CD8-positive, alpha-beta memory T cell (primary cell): ENCODE measurements around the gene OGFOD2. TPM values are rescaled to one million over a fixed set of nuclear protein-coding genes. Genes with fewer than 3 reads are reported as not detected.

Experiments used
- CTCF ChIA-PET: fragments of 350-600 bp; sonication (Branson Sonifier 250); formaldehyde crosslinking; loops from one replicate; lab custom pipeline; 2021; ENCODE audit warnings: antibody characterized with exemption; lab: Charles Lee
- POLR2A ChIA-PET: fragments of 350-600 bp; sonication (Branson Sonifier 250); formaldehyde crosslinking; loops from one replicate; lab custom pipeline; 2021; ENCODE audit warnings: antibody characterized with exemption; lab: Charles Lee
- DNase-seq, 5 donors: peaks; one replicate each; pipeline versions ENCODE4 v3.0.0 to v3.0.0-alpha.2; 2020 to 2022; ENCODE audit warnings: mixed read lengths in 1 of 5
- H3K27ac ChIP-seq: one replicate; pipeline ENCODE4 v1.7.0; 2013; ENCODE audit warnings: low read depth, mild to moderate bottlenecking, low read length, moderate library complexity
- H3K27me3 ChIP-seq: 2 replicates; pipeline ENCODE4 v1.7.0; 2013; ENCODE audit warnings: low read length, mild to moderate bottlenecking; ENCODE audit not compliant: insufficient read depth, poor library complexity, severe bottlenecking
- H3K36me3 ChIP-seq: 2 replicates; pipeline ENCODE4 v1.7.0; 2013; ENCODE audit warnings: mild to moderate bottlenecking, low read length, moderate library complexity; ENCODE audit not compliant: insufficient read depth
- H3K4me1 ChIP-seq: 2 replicates; pipeline ENCODE4 v1.7.0; 2013; ENCODE audit warnings: mild to moderate bottlenecking, low read length, moderate library complexity; ENCODE audit not compliant: insufficient read depth
- H3K4me3 ChIP-seq: 2 replicates; pipeline ENCODE4 v1.7.0; 2013; ENCODE audit warnings: mild to moderate bottlenecking, low read length
- H3K9me3 ChIP-seq: 2 replicates; pipeline ENCODE4 v1.7.0; 2013; ENCODE audit warnings: mild to moderate bottlenecking, low read length
- H3K27ac Mint-ChIP-seq, 8 donors: one replicate each; pipeline ENCODE4 v1.8.0; 2020 to 2021; ENCODE audit warnings: mixed read lengths in 8 of 8, mild to moderate bottlenecking in 6 of 8, inconsistent platforms in 3 of 8, moderate library complexity in 3 of 8
- H3K27me3 Mint-ChIP-seq, 2 donors: one replicate each; pipeline ENCODE4 v1.8.0; 2020 to 2021; ENCODE audit warnings: mixed read lengths in 2 of 2, mild to moderate bottlenecking in 1 of 2, moderate library complexity in 1 of 2
- H3K36me3 Mint-ChIP-seq, 3 donors: one replicate each; pipeline ENCODE4 v1.8.0; 2020 to 2021; ENCODE audit warnings: mixed read lengths in 3 of 3, inconsistent platforms in 1 of 3, mild to moderate bottlenecking in 1 of 3
- H3K4me1 Mint-ChIP-seq, 3 donors: one replicate each; pipeline ENCODE4 v1.8.0; 2020 to 2021; ENCODE audit warnings: mixed read lengths in 3 of 3, inconsistent platforms in 1 of 3, mild to moderate bottlenecking in 1 of 3
- H3K4me3 Mint-ChIP-seq, 7 donors: one replicate each; pipeline ENCODE4 v1.8.0; 2020 to 2021; ENCODE audit warnings: mixed read lengths in 7 of 7, mild to moderate bottlenecking in 6 of 7, moderate library complexity in 4 of 7, inconsistent platforms in 2 of 7
- H3K9me3 Mint-ChIP-seq, 5 donors: one replicate each; pipeline ENCODE4 v1.8.0; 2020 to 2022; ENCODE audit warnings: mixed read lengths in 5 of 5, mild to moderate bottlenecking in 3 of 5, moderate library complexity in 2 of 5, inconsistent platforms in 1 of 5
- polyA plus RNA-seq: library from polyadenylated mRNA; unstranded; fragments of 300-500 nt; fragmentation: Illumina TruSeq; gene quantifications from one replicate; pipeline ENCODE4 v1.2.3, GENCODE V29; 2021
- total RNA-seq, 2 experiments: library from RNA; stranded (reverse); gene quantifications; one replicate each; pipeline ENCODE4 v1.2.3, GENCODE V29; 2021

Gene OGFOD2
- total and polyA plus RNA-seq, 3 experiments from 2014 or later: 14.9 to 29.5 (median 27.7) TPM

DNA sequence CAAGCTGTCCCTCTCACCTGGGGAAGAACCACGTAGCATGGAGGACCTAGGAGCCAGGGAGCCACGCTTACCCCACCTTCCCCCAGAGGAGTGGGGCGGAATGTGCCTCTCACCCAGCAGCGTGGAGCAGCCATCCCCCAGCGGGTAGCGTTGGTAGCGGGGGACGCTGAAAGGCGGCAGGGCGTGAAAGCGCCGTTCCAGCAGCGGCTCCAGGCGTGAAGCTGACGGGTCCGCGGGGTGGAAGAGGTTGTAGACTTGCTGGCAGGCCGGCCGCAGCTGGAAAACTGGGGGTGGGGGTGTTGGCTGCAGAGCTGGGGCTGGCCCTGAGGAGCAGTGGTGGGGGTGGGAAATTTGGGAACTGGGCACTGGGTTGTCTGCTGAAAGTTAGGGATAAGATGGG, 17.3 kb downstream of the OGFOD2 start:
- no peaks in the 10 kb centered on the region for H3K27me3 Mint-ChIP-seq
- no peak overlapping the region for H3K4me3 ChIP-seq
- H3K4me1 Mint-ChIP-seq: no peaks in the 10 kb centered on the region
- ChIA-PET POLR2A (interaction anchor here (0.6 kb wide), 1 partner anchor 99 kb away, joined by 3 read pairs; no protein-coding TSS in a partner anchor), CTCF (no interaction called here)
- peaks cover 0 to 8% (median 0%) of the 10 kb centered on the region in 3 donors for H3K36me3 Mint-ChIP-seq
- no peaks in the 10 kb centered on the region for H3K9me3 Mint-ChIP-seq
- H3K9me3 ChIP-seq: no peaks in the 10 kb centered on the region
- H3K27ac Mint-ChIP-seq: no peak overlapping the region
- DNase-seq: peak in 1 of 5 donors; percentile 22
- no peak overlapping the region for H3K27ac ChIP-seq
- H3K36me3 ChIP-seq: no peaks in the 10 kb centered on the region
- no peaks in the 10 kb centered on the region for H3K4me1 ChIP-seq
- H3K4me3 Mint-ChIP-seq: no peak overlapping the region
- no peaks in the 10 kb centered on the region for H3K27me3 ChIP-seq

DNA sequence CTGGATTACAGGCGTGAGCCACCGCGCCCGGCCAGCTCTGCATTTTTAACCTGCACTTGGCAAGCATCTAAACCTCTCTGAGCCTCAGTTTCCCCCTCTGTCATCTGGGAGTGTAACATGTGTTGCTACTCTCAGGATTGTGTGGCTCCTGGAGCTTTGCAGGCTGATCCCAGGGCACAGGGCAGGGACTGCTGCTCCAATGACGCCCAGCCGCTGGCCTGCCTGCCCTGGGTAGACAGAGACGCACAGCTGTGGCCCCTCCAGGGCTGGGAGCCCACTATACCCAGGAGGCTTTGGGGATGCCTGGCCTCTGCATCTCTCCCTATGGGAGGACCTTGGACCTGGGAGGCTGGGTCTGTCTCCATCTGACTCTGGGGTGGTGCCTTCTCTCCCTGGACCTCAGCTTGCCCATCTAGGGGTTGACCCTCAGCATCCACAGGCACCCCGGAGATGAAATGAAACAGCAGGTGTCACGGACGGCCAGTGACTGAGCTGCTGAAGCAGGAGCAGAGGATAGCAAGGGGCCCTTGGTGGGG, 19.2 kb downstream of the OGFOD2 start:
- H3K27me3 Mint-ChIP-seq: no peaks in the 10 kb centered on the region
- ChIA-PET POLR2A (no interaction called here), CTCF (interaction anchor here (1.4 kb wide), 1 partner anchor 123 kb away, joined by 3 read pairs; no protein-coding TSS in a partner anchor)
- H3K27ac ChIP-seq: no peak overlapping the region
- no peak overlapping the region for H3K4me3 ChIP-seq
- peaks cover 0 to 3% (median 0%) of the 10 kb centered on the region in 3 donors for H3K36me3 Mint-ChIP-seq
- H3K4me1 Mint-ChIP-seq: no peaks in the 10 kb centered on the region
- H3K9me3 ChIP-seq: no peaks in the 10 kb centered on the region
- no peaks in the 10 kb centered on the region for H3K4me1 ChIP-seq
- DNase-seq: peak in 1 of 5 donors; percentile 41
- peak overlapping the region in 1 of 8 donors; percentile 43 for H3K27ac Mint-ChIP-seq
- no peak overlapping the region for H3K4me3 Mint-ChIP-seq
- H3K27me3 ChIP-seq: no peaks in the 10 kb centered on the region
- no peaks in the 10 kb centered on the region for H3K36me3 ChIP-seq
- no peaks in the 10 kb centered on the region for H3K9me3 Mint-ChIP-seq

- Mint-ChIP-seq H3K36me3 (peaks cover 0 to 3% (median 0%) of the 10 kb centered on the region in 3 donors), H3K27ac (no peak overlapping the region), H3K27me3 (no peaks in the 10 kb centered on the region), H3K4me1 (no peaks in the 10 kb centered on the region), H3K4me3 (no peak overlapping the region), H3K9me3 (no peaks in the 10 kb centered on the region)
- ChIA-PET POLR2A (interaction anchor here (0.6 kb wide), 1 partner anchor 1724 kb away, joined by 9 read pairs; no protein-coding TSS in a partner anchor), CTCF (interaction anchor here (1.4 kb wide), 1 partner anchor 124 kb away, joined by 3 read pairs; no protein-coding TSS in a partner anchor)
- H3K27me3 ChIP-seq: no peaks in the 10 kb centered on the region
- H3K36me3 ChIP-seq: no peaks in the 10 kb centered on the region
- H3K9me3 ChIP-seq: no peaks in the 10 kb centered on the region
- peak in 1 of 5 donors; percentile 41 for DNase-seq
- no peak overlapping the region for H3K27ac ChIP-seq
- no peak overlapping the region for H3K4me3 ChIP-seq
- H3K4me1 ChIP-seq: no peaks in the 10 kb centered on the region
These were observed 19.9 kb downstream of the OGFOD2 start for GRCh38 chr12:122994781-122995502.

DNA sequence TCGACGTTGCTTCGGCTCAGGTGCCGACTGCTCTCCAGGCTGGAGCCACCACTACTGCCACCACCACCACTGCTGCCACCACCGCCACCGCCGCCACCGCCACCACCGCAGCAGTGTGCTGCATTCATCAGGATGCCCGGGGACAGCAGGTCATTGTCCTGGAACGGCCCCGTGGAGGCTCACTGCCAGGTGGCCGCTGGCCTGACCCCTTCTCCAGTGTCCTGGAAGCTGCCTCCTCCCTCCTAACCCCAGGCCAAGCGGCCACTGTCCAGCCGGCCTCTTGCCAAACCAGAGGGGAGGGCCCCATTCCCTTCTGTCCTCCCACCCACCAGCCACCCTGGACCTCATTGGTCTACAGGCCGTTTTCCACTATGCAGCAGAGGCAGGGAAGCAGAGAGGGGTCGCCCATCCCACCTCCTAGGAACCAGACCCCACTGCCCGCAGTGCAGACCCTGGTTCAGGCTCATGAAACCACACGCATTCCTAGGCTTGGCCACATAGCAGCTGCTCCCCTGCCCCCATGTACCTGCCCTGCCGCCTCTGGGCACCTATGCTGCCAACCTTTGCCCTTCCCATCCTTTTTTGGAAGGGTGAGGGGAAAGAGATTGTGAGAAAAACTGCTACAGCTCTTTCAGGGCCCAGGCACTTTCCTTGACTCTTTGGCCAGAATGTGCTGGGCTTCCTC, 20.6 kb downstream of the OGFOD2 start:
- no peak overlapping the region for H3K4me3 Mint-ChIP-seq
- H3K27ac Mint-ChIP-seq: no peak overlapping the region
- H3K27ac ChIP-seq: no peak overlapping the region
- no peaks in the 10 kb centered on the region for H3K9me3 Mint-ChIP-seq
- H3K9me3 ChIP-seq: no peaks in the 10 kb centered on the region
- H3K4me1 ChIP-seq: no peaks in the 10 kb centered on the region
- no peaks in the 10 kb centered on the region for H3K27me3 ChIP-seq
- H3K36me3 Mint-ChIP-seq: peaks cover 0 to 5% (median 0%) of the 10 kb centered on the region in 3 donors
- no peaks in the 10 kb centered on the region for H3K36me3 ChIP-seq
- DNase-seq: no peak
- no peaks in the 10 kb centered on the region for H3K4me1 Mint-ChIP-seq
- ChIA-PET POLR2A (no interaction called here), CTCF (no interaction called here)
- H3K27me3 Mint-ChIP-seq: no peaks in the 10 kb centered on the region
- H3K4me3 ChIP-seq: no peak overlapping the region

DNA sequence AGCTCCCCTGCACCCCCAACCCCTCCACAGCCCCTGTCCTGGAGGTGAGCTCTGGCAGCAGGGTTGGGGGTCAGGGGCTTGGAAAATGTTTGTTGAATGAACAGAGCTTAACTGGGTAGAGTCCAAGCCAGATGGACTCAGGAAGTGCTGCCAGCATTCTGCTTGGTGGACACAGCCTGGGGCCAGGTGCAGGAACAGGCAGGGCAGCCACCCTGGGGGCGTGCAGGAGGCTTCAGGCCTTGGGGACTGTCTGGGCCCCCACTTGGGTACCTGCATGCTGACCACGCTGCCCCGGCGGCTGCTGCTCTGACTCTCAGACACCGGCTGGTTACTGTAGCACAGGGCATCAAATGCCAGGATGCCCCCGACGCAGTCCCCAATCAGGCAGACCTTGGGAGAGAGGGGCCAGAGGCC, 21.2 kb downstream of the OGFOD2 start:
- H3K4me3 ChIP-seq: no peak overlapping the region
- H3K9me3 Mint-ChIP-seq: no peaks in the 10 kb centered on the region
- POLR2A ChIA-PET: no interaction called here
- H3K27ac Mint-ChIP-seq: no peak overlapping the region
- no peaks in the 10 kb centered on the region for H3K4me1 ChIP-seq
- H3K9me3 ChIP-seq: no peaks in the 10 kb centered on the region
- no peaks in the 10 kb centered on the region for H3K27me3 Mint-ChIP-seq
- H3K27me3 ChIP-seq: no peaks in the 10 kb centered on the region
- H3K4me3 Mint-ChIP-seq: no peak overlapping the region
- no peaks in the 10 kb centered on the region for H3K4me1 Mint-ChIP-seq
- H3K27ac ChIP-seq: no peak overlapping the region
- CTCF ChIA-PET: no interaction called here
- no peaks in the 10 kb centered on the region for H3K36me3 ChIP-seq
- H3K36me3 Mint-ChIP-seq: peaks cover 0 to 9% (median under 1%) of the 10 kb centered on the region in 3 donors
- peak in 1 of 5 donors; percentile 19 for DNase-seq

GRCh38 chr12:122996621-122997342, 21.7 kb downstream of the OGFOD2 start:
- Mint-ChIP-seq H3K27ac (no peak overlapping the region), H3K4me1 (no peaks in the 10 kb centered on the region), H3K9me3 (no peaks in the 10 kb centered on the region), H3K36me3 (peaks cover 0 to 11% (median 4%) of the 10 kb centered on the region in 3 donors), H3K27me3 (no peaks in the 10 kb centered on the region), H3K4me3 (no peak overlapping the region)
- CTCF ChIA-PET: no interaction called here
- H3K36me3 ChIP-seq: no peaks in the 10 kb centered on the region
- H3K27me3 ChIP-seq: no peaks in the 10 kb centered on the region
- POLR2A ChIA-PET: no interaction called here
- H3K27ac ChIP-seq: no peak overlapping the region
- DNase-seq: no peak
- no peaks in the 10 kb centered on the region for H3K4me1 ChIP-seq
- H3K4me3 ChIP-seq: no peak overlapping the region
- H3K9me3 ChIP-seq: no peaks in the 10 kb centered on the region

DNA sequence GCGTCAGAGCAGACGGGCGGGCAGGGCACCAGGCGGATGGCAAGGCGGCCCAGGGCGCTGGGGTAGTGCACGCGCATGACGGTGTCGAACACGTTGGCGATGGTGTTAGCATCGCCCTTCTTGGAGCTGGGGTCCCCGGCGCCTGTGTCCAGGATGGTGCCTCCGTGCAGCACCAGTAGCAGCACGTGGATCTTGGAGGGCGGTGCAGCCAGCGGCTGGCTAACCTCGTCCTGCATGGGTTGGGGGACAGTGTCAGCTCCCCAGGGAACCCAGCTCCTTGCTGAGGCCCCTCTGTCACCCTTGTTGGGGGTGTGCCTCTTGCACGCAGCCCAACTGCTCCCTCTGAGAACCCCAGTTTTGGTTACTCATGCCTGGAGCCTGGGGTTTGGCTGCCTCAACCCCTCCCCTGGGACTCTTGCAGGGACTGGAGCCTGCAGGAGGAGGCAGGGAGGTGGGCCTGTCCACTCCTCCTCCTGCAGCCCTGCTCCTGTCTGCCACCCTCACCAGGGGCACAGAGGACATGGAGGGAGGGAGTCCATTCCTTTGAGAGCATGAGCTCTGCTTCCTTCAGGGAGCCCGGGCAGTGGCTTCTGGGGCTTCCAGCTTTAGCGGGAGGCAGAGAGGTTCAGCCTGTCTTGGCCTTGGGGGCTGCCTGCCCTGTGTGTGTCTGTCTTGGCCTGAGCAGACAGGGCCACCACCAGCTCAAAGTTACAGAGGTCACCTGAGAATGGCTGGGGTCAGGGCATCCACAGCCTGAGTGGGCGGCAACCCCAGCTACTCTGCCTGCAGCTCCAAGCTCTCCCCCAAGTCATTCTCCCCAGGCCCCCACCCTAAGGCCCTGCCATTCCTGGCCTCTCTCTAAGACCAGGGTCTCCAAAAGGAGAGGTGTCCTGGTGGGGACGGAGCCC, 22.6 kb downstream of the OGFOD2 start:
- POLR2A ChIA-PET: no interaction called here
- H3K27ac Mint-ChIP-seq: no peak overlapping the region
- H3K9me3 Mint-ChIP-seq: no peaks in the 10 kb centered on the region
- H3K4me3 ChIP-seq: no peak overlapping the region
- no peaks in the 10 kb centered on the region for H3K4me1 Mint-ChIP-seq
- CTCF ChIA-PET: no interaction called here
- no peaks in the 10 kb centered on the region for H3K36me3 ChIP-seq
- DNase-seq: no peak
- no peaks in the 10 kb centered on the region for H3K27me3 ChIP-seq
- H3K9me3 ChIP-seq: no peaks in the 10 kb centered on the region
- no peak overlapping the region for H3K27ac ChIP-seq
- peaks cover 0 to 11% (median 4%) of the 10 kb centered on the region in 3 donors for H3K36me3 Mint-ChIP-seq
- no peak overlapping the region for H3K4me3 Mint-ChIP-seq
- H3K27me3 Mint-ChIP-seq: no peaks in the 10 kb centered on the region
- no peaks in the 10 kb centered on the region for H3K4me1 ChIP-seq
